ENCODE data around the gene TMEM217. TPM values are rescaled to one million over a fixed set of nuclear protein-coding genes. Genes with fewer than 3 reads are reported as not detected.
A peak's percentile ranks its signal among the peaks of the same experiment; 100 is the strongest.
"Not testable (repeated sequence)": the region's sequence is repeated elsewhere in the genome, so short reads cannot be mapped to it uniquely, and the experiment has no call there.

The TMEM217 gene
- 1 to 10 TPM; 3.5 to 4.9 TPM for total RNA-seq

DNA sequence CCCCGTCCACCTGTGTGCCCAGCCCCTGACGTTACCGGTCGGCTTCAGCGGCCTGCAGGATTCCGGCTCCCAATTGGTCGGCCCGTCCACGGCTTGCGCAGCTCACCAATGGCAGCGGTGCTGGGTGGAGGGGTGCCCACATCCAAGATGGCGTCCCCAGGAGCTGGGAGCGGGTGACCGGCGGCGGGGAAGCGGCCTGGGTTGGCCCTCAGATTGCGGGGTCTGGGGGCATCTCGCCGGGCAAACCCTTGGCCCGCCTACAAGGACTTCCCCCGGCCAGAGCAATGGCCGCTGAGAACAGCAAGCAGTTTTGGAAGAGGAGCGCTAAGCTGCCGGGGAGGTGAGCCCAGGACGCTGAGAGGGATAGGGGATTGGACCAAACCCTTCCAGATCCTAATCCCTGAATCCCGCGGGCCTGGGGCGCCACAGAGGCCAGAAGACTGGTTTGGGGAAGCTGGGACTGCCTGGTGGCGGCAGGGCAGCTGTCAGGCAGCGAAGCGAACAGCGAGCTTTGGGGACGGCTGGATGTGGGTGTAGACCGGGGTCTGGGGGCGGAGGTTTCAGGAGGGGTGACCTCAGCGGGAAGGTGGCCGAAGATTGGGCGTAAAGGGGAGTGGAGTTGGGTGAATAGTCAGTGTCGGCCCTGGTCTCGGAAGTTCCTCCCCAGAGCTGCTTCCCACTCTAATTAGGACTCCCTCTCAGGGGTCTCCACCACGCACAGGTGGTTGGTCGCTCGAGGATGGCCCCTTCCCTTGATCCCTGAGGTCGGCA is at the start of gene TMEM217, which contains the start of gene TBC1D22B:
Gene TMEM217, minus strand, starts transcription at position 511 of the 771 bp plus-strand sequence. CDS start 39,114 bp downstream, outside the sequence.
Gene TBC1D22B, plus strand, starts transcription at position 139 of the 771 bp plus-strand sequence. Its CDS starts 146 bp downstream, at position 285.
- peak; percentile 96 for DNase-seq
- H3K27ac Mint-ChIP-seq, result peak within 1 kb of the TSS; percentile 91
- peaks cover 24% of the 10 kb centered on the region for H3K36me3 Mint-ChIP-seq
- H3K27me3 Mint-ChIP-seq, result no peaks in the 10 kb centered on the region
- peaks cover 2% of the 10 kb centered on the region for H3K9me3 Mint-ChIP-seq
- peak within 1 kb of the TSS; percentile 86 for H3K4me3 Mint-ChIP-seq
- peaks cover 37% of the 10 kb centered on the region for H3K4me1 Mint-ChIP-seq

GRCh38 chr6:37307484-37307883 is 49.5 kb upstream of the TMEM217 start:
- H3K27ac Mint-ChIP-seq, H3K9me3 Mint-ChIP-seq, H3K27me3 Mint-ChIP-seq, H3K4me3 Mint-ChIP-seq, DNase-seq, H3K4me1 Mint-ChIP-seq: not testable (repeated sequence)
- peaks cover 15% of the 10 kb centered on the region for H3K36me3 Mint-ChIP-seq

DNA sequence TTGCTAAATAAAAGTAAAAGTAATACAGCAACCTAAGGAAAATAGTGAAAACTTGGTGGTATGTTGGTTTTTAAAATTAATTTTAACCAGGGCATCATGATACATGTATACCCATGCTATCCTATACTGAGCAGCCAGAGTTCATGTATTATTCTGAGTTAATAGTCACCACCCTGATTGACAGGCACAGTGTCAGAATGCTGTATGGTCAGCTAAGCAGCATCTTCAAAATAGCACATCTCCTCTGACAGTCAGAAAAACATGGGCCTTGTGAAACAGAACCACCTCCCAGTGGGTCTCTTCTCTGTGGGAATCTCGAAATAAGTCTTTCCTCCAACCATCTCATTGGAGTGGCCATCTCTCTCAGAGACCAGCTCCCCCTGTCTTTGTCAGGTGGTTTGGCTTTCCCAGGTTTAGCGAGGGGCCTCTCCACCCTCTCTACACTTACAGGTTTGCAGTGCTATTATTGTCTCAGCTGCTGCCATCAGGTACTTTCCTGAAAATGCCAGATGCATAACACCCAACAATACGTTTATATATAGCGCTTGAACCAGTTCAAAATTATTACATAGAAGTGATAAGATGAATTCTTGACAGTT is 48.8 kb upstream of the TMEM217 start:
- Mint-ChIP-seq H3K9me3 (no peaks in the 10 kb centered on the region), H3K4me3 (no peak overlapping the region), H3K27me3 (no peaks in the 10 kb centered on the region), H3K36me3 (peaks cover 15% of the 10 kb centered on the region), H3K4me1 (peaks cover 4% of the 10 kb centered on the region), H3K27ac (no peak overlapping the region)
- no peak for DNase-seq

DNA sequence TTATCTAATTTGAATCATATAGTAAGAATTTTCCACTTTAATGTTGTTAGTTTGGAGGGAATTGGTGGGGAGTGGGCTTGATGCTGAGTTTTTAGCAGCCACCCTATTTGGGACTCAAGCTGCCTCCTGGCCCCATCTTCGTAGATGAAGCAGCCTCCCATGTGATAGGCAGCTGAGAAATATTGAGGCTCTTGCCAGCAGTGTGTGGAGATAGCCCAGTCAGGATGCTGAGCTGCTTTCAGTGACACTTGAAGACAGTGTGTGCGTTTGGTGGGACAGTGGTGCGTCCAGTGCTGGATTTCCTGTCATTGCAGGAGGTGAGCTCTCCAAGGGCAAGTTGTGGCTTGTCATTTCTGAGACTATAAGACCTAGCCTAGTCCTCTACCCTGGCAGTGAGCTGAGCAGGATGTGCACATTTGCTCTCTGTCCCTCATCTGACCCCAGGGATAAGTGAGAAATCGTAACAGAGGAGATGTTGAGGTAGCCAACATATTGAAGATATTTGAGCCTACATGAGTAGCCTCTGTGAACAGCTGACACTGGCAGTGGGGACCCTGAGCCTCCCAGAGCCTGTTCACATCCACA is 48.0 kb upstream of the TMEM217 start:
- Mint-ChIP-seq H3K9me3 (no peaks in the 10 kb centered on the region), H3K27me3 (no peaks in the 10 kb centered on the region), H3K36me3 (peaks cover 15% of the 10 kb centered on the region), H3K4me1 (peaks cover 2% of the 10 kb centered on the region), H3K4me3 (no peak overlapping the region), H3K27ac (no peak overlapping the region)
- DNase-seq, result no peak

DNA sequence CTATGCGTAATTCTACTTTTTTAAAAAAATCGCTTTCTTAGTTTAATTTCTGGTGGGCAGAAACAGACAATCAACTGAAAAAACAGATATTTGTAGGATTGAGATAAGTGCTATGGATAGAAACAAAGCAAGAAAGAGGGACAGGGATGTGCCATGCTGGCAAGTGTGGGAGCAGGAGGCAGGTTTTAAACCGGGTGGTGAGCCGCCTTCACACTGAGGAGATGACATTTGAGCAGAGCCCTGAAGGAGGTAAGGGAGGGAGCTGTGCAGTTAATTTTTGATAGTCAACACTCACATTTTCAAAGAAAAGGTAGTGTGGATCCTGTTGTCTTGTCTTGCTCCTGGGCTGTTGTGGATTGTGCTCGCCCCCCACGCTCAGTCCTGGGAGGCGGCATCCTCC is 46.8 kb upstream of the TMEM217 start:
- peaks cover 2% of the 10 kb centered on the region for H3K4me1 Mint-ChIP-seq
- H3K36me3 Mint-ChIP-seq, result peaks cover 15% of the 10 kb centered on the region
- H3K9me3 Mint-ChIP-seq, result no peaks in the 10 kb centered on the region
- no peak overlapping the region for H3K27ac Mint-ChIP-seq
- no peak for DNase-seq
- no peak overlapping the region for H3K4me3 Mint-ChIP-seq
- no peaks in the 10 kb centered on the region for H3K27me3 Mint-ChIP-seq

DNA sequence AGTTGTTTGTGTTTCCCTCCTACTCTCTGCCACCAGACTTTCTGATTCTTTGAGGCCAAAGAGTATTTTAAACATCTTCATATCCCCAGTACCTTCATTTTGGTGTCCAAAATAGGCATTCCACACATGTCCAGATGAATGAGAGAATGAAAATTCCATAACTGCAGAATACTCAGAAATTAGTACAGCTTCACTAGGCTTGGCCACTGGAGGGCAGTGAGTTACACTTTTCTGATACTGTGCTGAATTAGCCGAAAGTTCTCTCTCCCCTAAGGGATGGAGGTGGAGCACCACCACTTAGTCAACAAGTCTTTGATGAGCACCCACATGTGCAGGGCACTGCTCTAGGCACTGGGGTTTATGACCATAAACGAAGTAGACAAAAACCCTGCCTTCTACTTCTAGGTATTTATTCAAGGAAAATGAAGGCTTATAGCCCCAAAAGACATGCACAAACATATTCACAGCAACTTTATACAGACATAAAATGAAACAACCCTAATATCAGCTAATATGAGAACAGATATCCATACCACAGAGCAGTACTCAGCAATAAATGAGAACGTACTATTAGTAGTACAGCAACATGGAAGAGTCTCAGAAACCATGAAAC is 46.1 kb upstream of the TMEM217 start:
- no peak overlapping the region for H3K4me3 Mint-ChIP-seq
- no peaks in the 10 kb centered on the region for H3K27me3 Mint-ChIP-seq
- H3K27ac Mint-ChIP-seq, result no peak overlapping the region
- peaks cover 15% of the 10 kb centered on the region for H3K36me3 Mint-ChIP-seq
- no peaks in the 10 kb centered on the region for H3K9me3 Mint-ChIP-seq
- H3K4me1 Mint-ChIP-seq, result peaks cover 3% of the 10 kb centered on the region
- no peak for DNase-seq

GRCh38 chr6:37303091-37303660 is 45.2 kb upstream of the TMEM217 start:
- Mint-ChIP-seq H3K36me3 (peaks cover 15% of the 10 kb centered on the region), H3K4me1 (peaks cover 5% of the 10 kb centered on the region), H3K27ac (no peak overlapping the region), H3K27me3 (no peaks in the 10 kb centered on the region), H3K4me3 (no peak overlapping the region), H3K9me3 (no peaks in the 10 kb centered on the region)
- no peak for DNase-seq

DNA sequence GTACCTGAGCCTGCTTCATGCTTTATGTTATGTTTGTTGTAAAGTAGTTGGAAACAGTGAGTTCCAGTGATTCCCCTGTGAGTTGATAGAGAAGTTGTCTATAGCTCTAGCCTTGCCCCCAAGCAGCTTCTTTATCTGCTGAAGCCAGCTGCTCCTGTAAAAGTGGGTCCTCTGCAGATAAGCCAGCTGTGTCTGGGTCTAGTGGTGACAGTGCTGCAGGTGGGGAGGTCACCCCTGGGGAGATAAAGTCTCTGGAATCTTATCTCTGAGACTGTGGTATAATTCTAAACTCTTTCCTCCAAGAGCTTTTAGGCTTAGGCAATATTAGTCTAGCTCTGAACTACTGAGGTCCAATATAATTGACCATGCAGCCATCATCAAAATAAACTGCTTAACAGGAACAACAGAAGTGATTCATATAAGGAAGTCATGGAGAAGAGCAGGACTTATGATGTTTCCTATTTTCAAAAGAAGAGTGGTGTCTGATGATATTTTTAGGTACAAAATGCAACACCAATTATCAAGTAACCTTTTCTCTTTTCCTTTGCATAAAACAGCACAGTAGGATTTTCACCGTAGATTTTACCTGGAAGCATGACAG is 44.2 kb upstream of the TMEM217 start:
- Mint-ChIP-seq H3K9me3 (no peaks in the 10 kb centered on the region), H3K27ac (no peak overlapping the region), H3K4me3 (no peak overlapping the region), H3K4me1 (peaks cover 5% of the 10 kb centered on the region), H3K27me3 (no peaks in the 10 kb centered on the region), H3K36me3 (peaks cover 23% of the 10 kb centered on the region)
- no peak for DNase-seq

GRCh38 chr6:37299990-37300389 is 42.0 kb upstream of the TMEM217 start:
- H3K27ac Mint-ChIP-seq, result no peak overlapping the region
- H3K36me3 Mint-ChIP-seq, result peaks cover 33% of the 10 kb centered on the region
- no peaks in the 10 kb centered on the region for H3K9me3 Mint-ChIP-seq
- DNase-seq, result no peak
- no peak overlapping the region for H3K4me3 Mint-ChIP-seq
- H3K4me1 Mint-ChIP-seq, result peaks cover 5% of the 10 kb centered on the region
- no peaks in the 10 kb centered on the region for H3K27me3 Mint-ChIP-seq

GRCh38 chr6:37298958-37299357 is 41.0 kb upstream of the TMEM217 start:
- H3K36me3 Mint-ChIP-seq, result peaks cover 34% of the 10 kb centered on the region
- H3K4me3 Mint-ChIP-seq, result no peak overlapping the region
- peaks cover 5% of the 10 kb centered on the region for H3K4me1 Mint-ChIP-seq
- H3K27ac Mint-ChIP-seq, result no peak overlapping the region
- H3K27me3 Mint-ChIP-seq, result no peaks in the 10 kb centered on the region
- H3K9me3 Mint-ChIP-seq, result no peaks in the 10 kb centered on the region
- DNase-seq, result no peak

DNA sequence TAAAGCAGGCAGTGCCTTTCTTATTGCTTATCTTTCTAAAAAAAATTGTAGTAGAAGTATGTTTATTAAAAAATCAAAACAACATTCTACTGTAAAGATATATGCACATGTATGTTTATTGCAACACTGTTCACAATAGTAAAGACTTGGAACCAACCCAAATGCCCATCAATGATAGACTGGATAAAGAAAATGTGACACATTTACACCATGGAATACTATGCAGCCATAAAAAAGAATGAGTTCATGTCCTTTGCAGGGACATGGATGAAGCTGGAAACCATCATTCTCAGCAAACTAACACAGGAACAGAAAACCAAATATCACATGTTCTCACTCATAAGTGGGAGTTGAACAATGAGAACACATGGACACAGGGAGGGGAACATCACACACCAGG is 39.7 kb upstream of the TMEM217 start:
- peaks cover 29% of the 10 kb centered on the region for H3K36me3 Mint-ChIP-seq
- H3K27me3 Mint-ChIP-seq, H3K4me3 Mint-ChIP-seq, DNase-seq, H3K27ac Mint-ChIP-seq, H3K9me3 Mint-ChIP-seq, H3K4me1 Mint-ChIP-seq: not testable (repeated sequence)

GRCh38 chr6:37293426-37293825 is 35.5 kb upstream of the TMEM217 start:
- Mint-ChIP-seq H3K4me1 (peaks cover 14% of the 10 kb centered on the region), H3K36me3 (peaks cover 41% of the 10 kb centered on the region), H3K27me3 (no peaks in the 10 kb centered on the region), H3K9me3 (no peaks in the 10 kb centered on the region), H3K4me3 (no peak overlapping the region), H3K27ac (no peak overlapping the region)
- DNase-seq, result no peak

GRCh38 chr6:37289931-37290330 is 32.0 kb upstream of the TMEM217 start:
- no peak overlapping the region for H3K4me3 Mint-ChIP-seq

DNA sequence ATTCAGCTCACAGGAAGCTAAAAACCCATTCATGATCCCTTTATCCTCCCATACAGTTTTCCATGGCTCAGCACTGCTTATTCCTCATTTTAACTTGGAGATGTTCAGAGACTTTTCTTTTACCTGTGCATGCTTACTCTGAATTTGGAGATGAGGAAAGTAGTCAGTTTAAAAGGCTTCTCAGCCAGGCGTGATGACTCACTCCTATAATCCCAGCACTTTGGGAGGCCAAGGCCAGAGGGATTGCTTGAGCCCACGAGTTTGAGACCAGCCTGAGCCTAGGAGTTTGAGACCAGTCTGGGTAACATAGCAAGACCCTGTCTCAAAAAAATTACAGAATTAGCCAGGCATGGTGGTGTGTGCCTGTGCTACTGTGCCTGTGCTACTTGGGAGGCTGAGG is 30.3 kb upstream of the TMEM217 start:
- Mint-ChIP-seq H3K4me1 (peaks cover 14% of the 10 kb centered on the region), H3K9me3 (no peaks in the 10 kb centered on the region), H3K4me3 (no peak overlapping the region), H3K36me3 (peaks cover 26% of the 10 kb centered on the region), H3K27ac (no peak overlapping the region), H3K27me3 (no peaks in the 10 kb centered on the region)
- DNase-seq, result no peak

More at GRCh38 chr6:37289931-37290330, 32.0 kb upstream of the TMEM217 start:
- peaks cover 14% of the 10 kb centered on the region for H3K4me1 Mint-ChIP-seq
- peak overlapping the region; percentile 25 for H3K27ac Mint-ChIP-seq
- no peaks in the 10 kb centered on the region for H3K27me3 Mint-ChIP-seq
- no peak for DNase-seq
- no peaks in the 10 kb centered on the region for H3K9me3 Mint-ChIP-seq
- H3K36me3 Mint-ChIP-seq, result peaks cover 34% of the 10 kb centered on the region

All from activated naive CD8-positive, alpha-beta T cell treated with anti-CD3 and anti-CD28 coated beads for 36 hours (primary cell).